Activated naive CD8-positive, alpha-beta T cell treated with anti-CD3 and anti-CD28 coated beads for 36 hours (primary cell): ENCODE data around the gene NKX1-1. TPM values are rescaled to one million over a fixed set of nuclear protein-coding genes. Genes with fewer than 3 reads are reported as not detected.
"Not testable (repeated sequence)": the region's sequence is repeated elsewhere in the genome, so short reads cannot be mapped to it uniquely, and the experiment has no call there.

Source experiments
- DNase-seq: peaks from one replicate; pipeline ENCODE4 v3.0.0; 2021
- H3K27ac Mint-ChIP-seq: one replicate; pipeline ENCODE4 v1.8.0; 2022; ENCODE audit warnings: mild to moderate bottlenecking, moderate library complexity, mixed read lengths
- H3K27me3 Mint-ChIP-seq: one replicate; pipeline ENCODE4 v1.8.0; 2022; ENCODE audit warnings: mild to moderate bottlenecking, mixed read lengths
- H3K36me3 Mint-ChIP-seq: one replicate; pipeline ENCODE4 v1.8.0; 2021; ENCODE audit warnings: mild to moderate bottlenecking, mixed read lengths
- H3K4me1 Mint-ChIP-seq: one replicate; pipeline ENCODE4 v1.8.0; 2021; ENCODE audit warnings: mixed read lengths
- H3K4me3 Mint-ChIP-seq: one replicate; pipeline ENCODE4 v1.8.0; 2022; ENCODE audit warnings: mild to moderate bottlenecking, moderate library complexity, mixed read lengths
- H3K9me3 Mint-ChIP-seq: one replicate; pipeline ENCODE4 v1.8.0; 2022; ENCODE audit warnings: mixed read lengths
- total RNA-seq, 2 experiments: library from RNA; stranded (reverse); gene quantifications; one replicate each; pipeline ENCODE4 v1.2.3, GENCODE V29; 2021

NKX1-1 gene
- total RNA-seq, 2 experiments from 2014 or later, result not detected

GRCh38 chr4:1393363-1393762, 12.9 kb downstream of the NKX1-1 start:
- H3K27me3 Mint-ChIP-seq, H3K4me1 Mint-ChIP-seq, DNase-seq, H3K4me3 Mint-ChIP-seq, H3K27ac Mint-ChIP-seq: not testable (repeated sequence)
- H3K36me3 Mint-ChIP-seq, result peaks cover 30% of the 10 kb centered on the region
- H3K9me3 Mint-ChIP-seq, result peaks cover 12% of the 10 kb centered on the region

GRCh38 chr4:1385373-1386340, 20.6 kb downstream of the NKX1-1 start:
- H3K27me3 Mint-ChIP-seq, result no peaks in the 10 kb centered on the region
- H3K4me1 Mint-ChIP-seq, result no peaks in the 10 kb centered on the region
- H3K9me3 Mint-ChIP-seq, result peaks cover 9% of the 10 kb centered on the region
- H3K36me3 Mint-ChIP-seq, result peaks cover 33% of the 10 kb centered on the region
- no peak overlapping the region for H3K4me3 Mint-ChIP-seq
- H3K27ac Mint-ChIP-seq, result no peak overlapping the region
- DNase-seq, result no peak

- Mint-ChIP-seq H3K27ac (no peak overlapping the region), H3K4me3 (no peak overlapping the region), H3K27me3 (no peaks in the 10 kb centered on the region), H3K9me3 (peaks cover 9% of the 10 kb centered on the region), H3K36me3 (peaks cover 29% of the 10 kb centered on the region), H3K4me1 (no peaks in the 10 kb centered on the region)
- DNase-seq, result no peak
These were observed 21.4 kb downstream of the NKX1-1 start for GRCh38 chr4:1384675-1385372.

- Mint-ChIP-seq H3K9me3 (peaks cover 6% of the 10 kb centered on the region), H3K27me3 (no peaks in the 10 kb centered on the region), H3K4me3 (no peak overlapping the region), H3K4me1 (no peaks in the 10 kb centered on the region), H3K36me3 (peaks cover 24% of the 10 kb centered on the region), H3K27ac (no peak overlapping the region)
- no peak for DNase-seq
These were observed 22.3 kb downstream of the NKX1-1 start for GRCh38 chr4:1383728-1384591.

- Mint-ChIP-seq H3K36me3 (peaks cover 15% of the 10 kb centered on the region), H3K27ac (no peak overlapping the region), H3K4me1 (no peaks in the 10 kb centered on the region), H3K4me3 (no peak overlapping the region), H3K27me3 (no peaks in the 10 kb centered on the region), H3K9me3 (no peaks in the 10 kb centered on the region)
- DNase-seq, result no peak
These were observed 23.2 kb downstream of the NKX1-1 start for GRCh38 chr4:1382776-1383727.

- DNase-seq, result no peak
- no peak overlapping the region for H3K4me3 Mint-ChIP-seq
- H3K9me3 Mint-ChIP-seq, result no peaks in the 10 kb centered on the region
- H3K36me3 Mint-ChIP-seq, result peaks cover 7% of the 10 kb centered on the region
- H3K4me1 Mint-ChIP-seq, result no peaks in the 10 kb centered on the region
- H3K27me3 Mint-ChIP-seq, result no peaks in the 10 kb centered on the region
- no peak overlapping the region for H3K27ac Mint-ChIP-seq
These were observed 24.2 kb downstream of the NKX1-1 start for GRCh38 chr4:1381944-1382541.

- Mint-ChIP-seq H3K27ac (no peak overlapping the region), H3K9me3 (no peaks in the 10 kb centered on the region), H3K4me1 (no peaks in the 10 kb centered on the region), H3K27me3 (no peaks in the 10 kb centered on the region), H3K4me3 (no peak overlapping the region), H3K36me3 (peaks cover under 1% of the 10 kb centered on the region)
- no peak for DNase-seq
These were observed 25.0 kb downstream of the NKX1-1 start for GRCh38 chr4:1381181-1381621.

GRCh38 chr4:1380368-1381151, 25.7 kb downstream of the NKX1-1 start:
- Mint-ChIP-seq H3K9me3 (no peaks in the 10 kb centered on the region), H3K27ac (no peak overlapping the region), H3K4me3 (no peak overlapping the region), H3K36me3 (no peaks in the 10 kb centered on the region), H3K4me1 (no peaks in the 10 kb centered on the region), H3K27me3 (no peaks in the 10 kb centered on the region)
- no peak for DNase-seq

- Mint-ChIP-seq H3K27ac (no peak overlapping the region), H3K27me3 (no peaks in the 10 kb centered on the region), H3K4me3 (no peak overlapping the region), H3K9me3 (no peaks in the 10 kb centered on the region), H3K36me3 (no peaks in the 10 kb centered on the region), H3K4me1 (no peaks in the 10 kb centered on the region)
- no peak for DNase-seq
These were observed 26.4 kb downstream of the NKX1-1 start for GRCh38 chr4:1379801-1380331.

GRCh38 chr4:1379351-1379781, 26.9 kb downstream of the NKX1-1 start:
- DNase-seq, result no peak

GRCh38 chr4:1378559-1379231, 27.5 kb downstream of the NKX1-1 start:
- H3K9me3 Mint-ChIP-seq, result no peaks in the 10 kb centered on the region
- no peak overlapping the region for H3K4me3 Mint-ChIP-seq
- no peak for DNase-seq
- no peak overlapping the region for H3K27ac Mint-ChIP-seq
- no peaks in the 10 kb centered on the region for H3K4me1 Mint-ChIP-seq
- H3K36me3 Mint-ChIP-seq, result no peaks in the 10 kb centered on the region
- H3K27me3 Mint-ChIP-seq, result no peaks in the 10 kb centered on the region

More at GRCh38 chr4:1379351-1379781, 26.9 kb downstream of the NKX1-1 start:
- H3K27me3 Mint-ChIP-seq, result no peaks in the 10 kb centered on the region
- H3K36me3 Mint-ChIP-seq, result no peaks in the 10 kb centered on the region
- H3K4me1 Mint-ChIP-seq, result no peaks in the 10 kb centered on the region
- no peak overlapping the region for H3K4me3 Mint-ChIP-seq
- H3K27ac Mint-ChIP-seq, result no peak overlapping the region
- H3K9me3 Mint-ChIP-seq, result no peaks in the 10 kb centered on the region

- peaks cover 3% of the 10 kb centered on the region for H3K36me3 Mint-ChIP-seq
- no peaks in the 10 kb centered on the region for H3K27me3 Mint-ChIP-seq
- DNase-seq, result no peak
- H3K4me1 Mint-ChIP-seq, result no peaks in the 10 kb centered on the region
- no peaks in the 10 kb centered on the region for H3K9me3 Mint-ChIP-seq
- H3K27ac Mint-ChIP-seq, result no peak overlapping the region
- no peak overlapping the region for H3K4me3 Mint-ChIP-seq
These were observed 28.5 kb downstream of the NKX1-1 start for GRCh38 chr4:1377606-1378261.
